HG03045 (cell line): ENCODE data around the gene CD9.

Source experiments
- ATAC-seq: cut with Tn5 transposase; IDR thresholded peaks from one replicate; pipeline ENCODE4 v1.9.1; 2021; ENCODE audit warnings: mild to moderate bottlenecking, moderate library complexity; ENCODE audit not compliant: unreplicated experiment

The CD9 gene

GRCh38 chr12:6216581-6216980, 16.4 kb downstream of the CD9 start:
- no peak for ATAC-seq

GRCh38 chr12:6218347-6218925, 18.2 kb downstream of the CD9 start:
- ATAC-seq, result no peak

GRCh38 chr12:6219980-6220379, 19.8 kb downstream of the CD9 start:
- no peak for ATAC-seq

- no peak for ATAC-seq
Observed at GRCh38 chr12:6221146-6221545, 20.9 kb downstream of the CD9 start.

- ATAC-seq, result no peak
Observed at GRCh38 chr12:6222078-6222654, 22.0 kb downstream of the CD9 start.

GRCh38 chr12:6223545-6223944, 23.3 kb downstream of the CD9 start:
- no peak for ATAC-seq

- ATAC-seq, result no peak
Observed at GRCh38 chr12:6224550-6224949, 24.4 kb downstream of the CD9 start.

- ATAC-seq, result no peak
Observed at GRCh38 chr12:6225630-6226001, 25.4 kb downstream of the CD9 start.

- ATAC-seq, result no peak
Observed at GRCh38 chr12:6226002-6226678, 25.9 kb downstream of the CD9 start.

GRCh38 chr12:6226679-6227051, 26.5 kb downstream of the CD9 start:
- ATAC-seq, result no peak

GRCh38 chr12:6228535-6229223, 28.5 kb downstream of the CD9 start:
- ATAC-seq, result no peak

GRCh38 chr12:6229224-6230218, 29.3 kb downstream of the CD9 start:
- ATAC-seq, result no peak

GRCh38 chr12:6230321-6231110, 30.3 kb downstream of the CD9 start:
- ATAC-seq, result no peak

- ATAC-seq, result no peak
Observed at GRCh38 chr12:6231359-6232268, 31.4 kb downstream of the CD9 start.

GRCh38 chr12:6233121-6233971, 33.1 kb downstream of the CD9 start:
- ATAC-seq, result no peak

- no peak for ATAC-seq
Observed at GRCh38 chr12:6234214-6234613, 34.0 kb downstream of the CD9 start.

GRCh38 chr12:6234906-6235305, 34.7 kb downstream of the CD9 start:
- ATAC-seq, result no peak

GRCh38 chr12:6235499-6235898, 35.3 kb downstream of the CD9 start:
- ATAC-seq, result no peak
